ENCODE data around the gene ALOX5AP. TPM values are rescaled to one million over a fixed set of nuclear protein-coding genes. Genes with fewer than 3 reads are reported as not detected.
A peak's percentile ranks its signal among the peaks of the same experiment; 100 is the strongest.

Gene ALOX5AP
- total RNA-seq, 2 experiments from 2014 or later = 40.5 to 42.2 TPM

DNA sequence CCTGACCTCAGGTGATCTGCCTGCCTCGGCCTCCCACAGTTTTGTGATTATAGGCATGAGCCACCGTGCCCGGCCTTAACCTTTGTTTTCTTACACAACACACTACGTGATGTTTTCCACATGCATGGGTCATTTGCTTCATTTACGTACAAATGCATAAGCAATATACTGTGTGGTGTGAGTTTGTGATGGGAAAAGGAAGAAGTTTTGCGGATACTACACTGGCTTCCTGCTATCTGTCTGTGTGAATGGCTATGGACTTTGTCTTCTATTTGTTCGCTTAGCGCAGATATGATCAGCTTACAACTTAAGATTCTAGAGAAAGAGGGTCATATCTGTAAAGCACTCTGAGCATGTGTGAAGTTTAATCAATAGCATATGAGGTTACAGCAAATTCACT is 5.5 kb upstream of the ALOX5AP start:
- ATAC-seq (no peak), DNase-seq (no peak)
- CTCF ChIA-PET = interaction anchor here (0.8 kb wide), 1 partner anchor 11 kb away, joined by 3 read pairs; no protein-coding TSS in a partner anchor
- no peak overlapping the region for H3K27ac Mint-ChIP-seq
- peaks cover 3% of the 10 kb centered on the region for H3K27me3 Mint-ChIP-seq
- H3K4me1 Mint-ChIP-seq (ENCODE audit: low read depth) = peaks cover 13% of the 10 kb centered on the region
- no peaks in the 10 kb centered on the region for H3K36me3 Mint-ChIP-seq (ENCODE audit: low read depth)
- POLR2A ChIA-PET = no interaction called here
- peaks cover 2% of the 10 kb centered on the region for H3K9me3 Mint-ChIP-seq
- intact Hi-C loops (cut with micrococcal nuclease) = no loop called here
- no peak overlapping the region for H3K4me3 Mint-ChIP-seq
- no peak for TF ChIP-seq CTCF (IDR thresholded peaks at IDR 0.05)

GRCh38 chr13:30730526-30730925 is 4.8 kb upstream of the ALOX5AP start:
- ATAC-seq (no peak), DNase-seq (no peak)
- Mint-ChIP-seq H3K4me1 (ENCODE audit: low read depth) (peaks cover 20% of the 10 kb centered on the region), H3K27ac (no peak overlapping the region), H3K36me3 (ENCODE audit: low read depth) (no peaks in the 10 kb centered on the region), H3K27me3 (peaks cover 3% of the 10 kb centered on the region), H3K4me3 (no peak overlapping the region), H3K9me3 (no peaks in the 10 kb centered on the region)
- no peak for TF ChIP-seq CTCF (IDR thresholded peaks at IDR 0.05)
- intact Hi-C loops (cut with micrococcal nuclease) = no loop called here
- ChIA-PET CTCF (interaction anchor here (0.8 kb wide), 1 partner anchor 10 kb away, joined by 3 read pairs; no protein-coding TSS in a partner anchor), POLR2A (no interaction called here)

- peaks cover 26% of the 10 kb centered on the region for H3K4me1 Mint-ChIP-seq (ENCODE audit: low read depth)
- H3K9me3 Mint-ChIP-seq = no peaks in the 10 kb centered on the region
- H3K27me3 Mint-ChIP-seq = peaks cover 3% of the 10 kb centered on the region
- DNase-seq (no peak), ATAC-seq (no peak)
- no peaks in the 10 kb centered on the region for H3K36me3 Mint-ChIP-seq (ENCODE audit: low read depth)
- no peak overlapping the region for H3K4me3 Mint-ChIP-seq
- CTCF ChIA-PET = no interaction called here
- TF ChIP-seq CTCF (IDR thresholded peaks at IDR 0.05) = no peak
- POLR2A ChIA-PET = no interaction called here
- no peak overlapping the region for H3K27ac Mint-ChIP-seq
- intact Hi-C loops (cut with micrococcal nuclease) = no loop called here
Measured at GRCh38 chr13:30731361-30732045, 3.8 kb upstream of the ALOX5AP start.

DNA sequence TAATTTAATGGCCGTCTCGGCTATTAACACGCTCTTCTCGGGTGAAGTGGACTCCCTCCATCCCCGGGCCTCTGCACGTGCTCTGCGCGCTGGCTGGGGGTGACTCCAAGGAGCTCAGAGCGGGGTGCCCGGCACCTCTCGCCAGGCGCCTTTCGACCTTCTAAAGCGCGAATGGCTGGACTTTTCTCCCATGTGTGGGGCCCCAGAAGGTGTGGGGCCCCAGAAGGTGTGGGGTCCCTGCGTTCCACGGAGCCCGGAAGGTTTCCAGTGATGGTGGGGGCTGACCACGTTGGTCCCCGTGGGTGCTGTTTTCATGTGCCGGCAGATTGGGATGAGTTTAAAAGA is 3.3 kb upstream of the ALOX5AP start:
- ATAC-seq = no peak
- Mint-ChIP-seq H3K4me3 (no peak overlapping the region), H3K36me3 (ENCODE audit: low read depth) (no peaks in the 10 kb centered on the region), H3K4me1 (ENCODE audit: low read depth) (peaks cover 32% of the 10 kb centered on the region), H3K27ac (no peak overlapping the region), H3K9me3 (no peaks in the 10 kb centered on the region), H3K27me3 (peaks cover 3% of the 10 kb centered on the region)
- CTCF ChIA-PET = no interaction called here
- POLR2A ChIA-PET = no interaction called here
- DNase-seq = no peak
- intact Hi-C loops (cut with micrococcal nuclease) = no loop called here
- no peak for TF ChIP-seq CTCF (IDR thresholded peaks at IDR 0.05)

- H3K4me1 Mint-ChIP-seq (ENCODE audit: low read depth) = peaks cover 55% of the 10 kb centered on the region
- intact Hi-C loops (cut with micrococcal nuclease) = no loop called here
Measured at GRCh38 chr13:30734439-30734838, 904 bp upstream of the ALOX5AP start.

More at GRCh38 chr13:30734439-30734838, 904 bp upstream of the ALOX5AP start:
- ChIA-PET CTCF (interaction anchor here (1.4 kb wide), 1 partner anchor 26 kb away, joined by 3 read pairs; no protein-coding TSS in a partner anchor), POLR2A (interaction anchor here (0.8 to 1.6 kb wide), 2 partner anchors 9 to 118 kb away, joined by 4 to 5 read pairs; no protein-coding TSS in a partner anchor)
- peak overlapping the region; percentile 78 for H3K4me3 Mint-ChIP-seq
- no peaks in the 10 kb centered on the region for H3K9me3 Mint-ChIP-seq
- ATAC-seq (no peak), DNase-seq (no peak)
- H3K36me3 Mint-ChIP-seq (ENCODE audit: low read depth) = peaks cover 2% of the 10 kb centered on the region
- no peak for TF ChIP-seq CTCF (IDR thresholded peaks at IDR 0.05)
- H3K27me3 Mint-ChIP-seq = peaks cover 3% of the 10 kb centered on the region
- peak overlapping the region; percentile 96 for H3K27ac Mint-ChIP-seq

Measured in activated CD8-positive, alpha-beta T cell treated with anti-CD3 and anti-CD28 coated beads for 36 hours (primary cell).